Amygdala (tissue), 56 donors: ENCODE results near the gene PIP5K1C.
A peak's percentile ranks its signal among the peaks of the same experiment; 100 is the strongest.

Experiments used
- DNase-seq, 56 donors: peaks; one replicate each; lab custom pipeline; 2025; lab: John Stamatoyannopoulos, UW

The PIP5K1C gene

GRCh38 chr19:3614858-3615505 is 85.3 kb downstream of the PIP5K1C start:
- DNase-seq, result no peak

GRCh38 chr19:3613818-3614661 is 86.2 kb downstream of the PIP5K1C start:
- DNase-seq, result no peak

GRCh38 chr19:3612901-3613741 is 87.1 kb downstream of the PIP5K1C start:
- DNase-seq, result no peak

- no peak for DNase-seq
Measured at GRCh38 chr19:3612330-3612729, 87.9 kb downstream of the PIP5K1C start.

GRCh38 chr19:3611841-3612240 is 88.4 kb downstream of the PIP5K1C start:
- no peak for DNase-seq

- no peak for DNase-seq
Measured at GRCh38 chr19:3610745-3611717, 89.2 kb downstream of the PIP5K1C start.

GRCh38 chr19:3609779-3610719 is 90.2 kb downstream of the PIP5K1C start:
- DNase-seq, result peak in 3 of 56 donors; percentile 10 to 27 (median 18)

GRCh38 chr19:3608750-3609322 is 91.4 kb downstream of the PIP5K1C start:
- no peak for DNase-seq

GRCh38 chr19:3608079-3608641 is 92.1 kb downstream of the PIP5K1C start:
- DNase-seq, result no peak

- DNase-seq, result no peak
Measured at GRCh38 chr19:3607303-3608078, 92.8 kb downstream of the PIP5K1C start.

GRCh38 chr19:3606690-3607289 is 93.5 kb downstream of the PIP5K1C start, which contains the start of gene TBXA2R:
Gene TBXA2R (minus strand): TSS chr19:3606875. CDS start chr19:3600634, 6,241 bp downstream.
- peak in 27 of 56 donors; percentile 6 to 64 (median 36) for DNase-seq

GRCh38 chr19:3606174-3606689 is 94.0 kb downstream of the PIP5K1C start:
- DNase-seq, result peak in 1 of 56 donors; percentile 45

- no peak for DNase-seq
Measured at GRCh38 chr19:3605770-3606169, 94.5 kb downstream of the PIP5K1C start.

- DNase-seq, result no peak
Measured at GRCh38 chr19:3605361-3605760, 94.9 kb downstream of the PIP5K1C start.

GRCh38 chr19:3604987-3605343 is 95.3 kb downstream of the PIP5K1C start:
- no peak for DNase-seq

- DNase-seq, result no peak
Measured at GRCh38 chr19:3604227-3604986, 95.9 kb downstream of the PIP5K1C start.
